LNCaP clone FGC (cell line): ENCODE results near the gene MICAL2.

Experiments used
- DNase-seq: peaks from one replicate; pipeline ENCODE4 v3.0.0-alpha.2; 2011; ENCODE audit warnings: low read depth
- H3K4me3 ChIP-seq: 2 replicates; pipeline ENCODE4 v1.5.1; 2011; ENCODE audit warnings: mild to moderate bottlenecking, low read depth, low read length, control low read depth
- TF ChIP-seq, protein P1 (sequence below): IDR thresholded peaks from 2 replicates; pipeline ENCODE4 v1.5.1; 2012; ENCODE audit warnings: mild to moderate bottlenecking; ENCODE audit not compliant: control insufficient read depth, insufficient read depth; ENCODE audit errors: extremely low read depth

MICAL2 gene

DNA sequence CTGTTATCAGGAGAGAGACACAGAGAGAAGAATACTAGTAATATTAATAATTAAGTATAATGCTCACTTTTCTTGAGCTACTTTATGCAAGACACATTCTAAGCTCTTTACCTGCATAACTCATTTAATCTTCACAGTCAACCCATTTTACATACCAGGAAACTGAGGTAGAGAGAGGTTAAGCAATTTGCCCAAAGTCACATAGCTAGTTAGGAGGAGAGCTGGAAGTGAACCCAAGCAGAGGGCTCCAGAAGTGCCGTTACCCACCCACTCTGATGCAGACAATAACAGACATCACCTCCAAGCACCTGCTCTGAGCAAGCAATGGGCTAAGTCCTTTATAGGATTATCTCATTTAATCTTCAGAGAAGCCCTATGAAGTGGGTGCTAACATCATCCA, 24.8 kb downstream of the MICAL2 start:
- H3K4me3 ChIP-seq = no peak overlapping the region
- DNase-seq = no peak
- TF ChIP-seq, protein P1, sequence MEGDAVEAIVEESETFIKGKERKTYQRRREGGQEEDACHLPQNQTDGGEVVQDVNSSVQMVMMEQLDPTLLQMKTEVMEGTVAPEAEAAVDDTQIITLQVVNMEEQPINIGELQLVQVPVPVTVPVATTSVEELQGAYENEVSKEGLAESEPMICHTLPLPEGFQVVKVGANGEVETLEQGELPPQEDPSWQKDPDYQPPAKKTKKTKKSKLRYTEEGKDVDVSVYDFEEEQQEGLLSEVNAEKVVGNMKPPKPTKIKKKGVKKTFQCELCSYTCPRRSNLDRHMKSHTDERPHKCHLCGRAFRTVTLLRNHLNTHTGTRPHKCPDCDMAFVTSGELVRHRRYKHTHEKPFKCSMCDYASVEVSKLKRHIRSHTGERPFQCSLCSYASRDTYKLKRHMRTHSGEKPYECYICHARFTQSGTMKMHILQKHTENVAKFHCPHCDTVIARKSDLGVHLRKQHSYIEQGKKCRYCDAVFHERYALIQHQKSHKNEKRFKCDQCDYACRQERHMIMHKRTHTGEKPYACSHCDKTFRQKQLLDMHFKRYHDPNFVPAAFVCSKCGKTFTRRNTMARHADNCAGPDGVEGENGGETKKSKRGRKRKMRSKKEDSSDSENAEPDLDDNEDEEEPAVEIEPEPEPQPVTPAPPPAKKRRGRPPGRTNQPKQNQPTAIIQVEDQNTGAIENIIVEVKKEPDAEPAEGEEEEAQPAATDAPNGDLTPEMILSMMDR = no peak

DNA sequence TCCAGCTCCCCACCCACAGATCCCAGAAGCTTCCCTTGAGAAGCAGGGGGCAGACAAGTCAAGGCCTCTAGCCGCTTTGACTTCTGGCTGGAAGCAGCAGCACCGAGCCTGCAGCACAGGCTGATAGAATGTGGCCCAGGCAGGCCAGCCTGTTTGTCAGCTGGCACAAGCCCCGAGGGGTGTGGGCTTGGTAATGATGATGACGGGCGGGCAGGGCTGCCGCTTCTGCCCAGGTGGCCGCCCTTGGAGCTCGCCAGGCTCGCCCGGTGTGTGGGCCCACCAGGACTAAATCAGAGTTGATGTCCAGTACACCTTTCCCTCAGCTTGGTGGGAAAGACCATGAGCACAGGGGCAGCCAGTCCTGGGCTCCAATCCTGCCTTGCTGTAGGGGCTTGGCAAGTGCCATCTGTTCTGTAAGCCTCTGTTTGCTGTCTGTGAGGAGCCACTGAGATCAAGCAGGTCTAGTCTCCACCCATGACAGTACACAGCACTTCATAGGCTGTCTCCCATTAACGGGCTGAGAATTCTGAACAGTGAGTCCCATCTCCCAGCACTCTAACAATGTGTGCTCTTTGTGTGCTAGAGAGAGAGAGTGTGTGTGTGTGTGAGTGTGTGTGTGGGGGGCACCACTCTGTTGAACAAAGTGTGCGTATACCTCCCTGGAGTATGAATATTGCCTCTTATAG, 26.8 kb downstream of the MICAL2 start:
- DNase-seq = peak; percentile 73
- TF ChIP-seq, protein P1 = no peak
- no peak overlapping the region for H3K4me3 ChIP-seq

DNA sequence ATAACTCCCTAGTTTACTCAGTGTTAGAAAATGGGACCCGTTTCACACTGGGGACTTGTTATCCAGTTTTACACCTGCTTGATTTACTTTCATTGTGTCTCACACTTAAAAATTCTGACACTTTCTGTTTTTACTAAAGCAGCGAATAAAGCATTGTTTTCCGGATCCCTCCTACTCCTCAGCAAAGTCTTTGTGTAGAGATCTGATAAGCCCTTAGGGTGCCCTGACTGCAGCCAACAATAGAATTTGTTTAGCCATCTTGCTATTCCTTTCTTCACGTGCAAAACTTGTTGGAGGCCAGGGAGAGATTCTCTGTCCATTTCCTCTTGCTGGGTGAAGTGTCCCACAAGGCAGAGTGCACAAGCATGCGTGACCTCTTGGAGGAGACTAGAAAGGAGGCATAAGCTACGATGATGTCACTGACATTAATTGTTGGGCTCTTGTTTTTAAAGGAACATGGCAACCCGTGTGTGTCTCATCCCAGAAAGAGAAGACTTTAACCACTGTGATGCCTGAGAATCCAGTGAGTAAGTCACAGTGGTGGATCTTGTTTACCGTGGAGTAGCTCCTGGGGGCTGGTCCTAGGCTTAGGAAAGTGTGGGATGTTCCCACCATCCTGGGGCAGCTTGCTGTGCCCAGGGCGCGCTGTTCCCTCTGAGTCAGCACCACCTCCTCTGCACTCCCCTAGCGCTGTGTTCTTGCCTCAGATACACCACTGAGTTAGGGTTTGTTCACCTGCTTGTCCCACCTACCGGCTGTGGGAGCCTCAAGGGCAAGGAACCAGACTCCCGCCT, 27.7 kb downstream of the MICAL2 start:
- H3K4me3 ChIP-seq = no peak overlapping the region
- TF ChIP-seq, protein P1 = no peak
- DNase-seq = no peak

DNA sequence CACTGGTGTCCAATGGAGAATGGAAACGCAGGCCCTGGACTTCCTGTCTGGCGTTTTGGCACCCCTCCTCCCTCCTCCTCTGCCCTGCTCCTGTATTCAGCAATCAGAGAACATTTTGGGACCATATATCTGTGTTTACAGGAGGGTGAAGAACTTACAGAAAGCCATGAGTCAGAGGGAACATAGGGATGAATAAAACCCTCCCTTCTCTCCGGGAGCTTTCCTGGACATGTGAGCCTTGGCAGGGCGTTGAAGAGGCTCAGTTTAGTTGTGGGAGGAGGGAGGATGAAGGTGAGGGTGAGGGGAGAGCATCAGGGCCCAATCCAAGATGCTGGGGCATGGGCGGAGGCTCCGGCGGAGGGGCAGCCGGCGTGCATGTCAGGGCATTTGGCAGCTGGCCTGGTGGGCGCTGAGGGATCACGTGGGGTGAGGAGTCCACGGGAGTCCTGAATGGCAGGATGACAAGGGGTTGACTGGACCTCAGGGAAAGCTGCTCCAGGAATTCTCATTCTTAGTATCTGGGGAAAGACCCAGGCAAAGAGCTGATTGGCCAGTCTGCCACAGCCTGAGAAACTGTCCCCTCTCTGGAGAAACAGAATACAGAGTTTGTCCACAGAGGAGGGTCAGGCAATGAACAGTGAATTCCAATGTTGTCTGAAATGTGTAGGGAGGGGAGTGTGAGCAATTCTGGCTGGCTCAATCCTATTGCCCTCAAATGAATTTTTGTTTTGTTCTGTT, 28.9 kb downstream of the MICAL2 start:
- no peak overlapping the region for H3K4me3 ChIP-seq
- TF ChIP-seq, protein P1 = no peak
- no peak for DNase-seq

DNA sequence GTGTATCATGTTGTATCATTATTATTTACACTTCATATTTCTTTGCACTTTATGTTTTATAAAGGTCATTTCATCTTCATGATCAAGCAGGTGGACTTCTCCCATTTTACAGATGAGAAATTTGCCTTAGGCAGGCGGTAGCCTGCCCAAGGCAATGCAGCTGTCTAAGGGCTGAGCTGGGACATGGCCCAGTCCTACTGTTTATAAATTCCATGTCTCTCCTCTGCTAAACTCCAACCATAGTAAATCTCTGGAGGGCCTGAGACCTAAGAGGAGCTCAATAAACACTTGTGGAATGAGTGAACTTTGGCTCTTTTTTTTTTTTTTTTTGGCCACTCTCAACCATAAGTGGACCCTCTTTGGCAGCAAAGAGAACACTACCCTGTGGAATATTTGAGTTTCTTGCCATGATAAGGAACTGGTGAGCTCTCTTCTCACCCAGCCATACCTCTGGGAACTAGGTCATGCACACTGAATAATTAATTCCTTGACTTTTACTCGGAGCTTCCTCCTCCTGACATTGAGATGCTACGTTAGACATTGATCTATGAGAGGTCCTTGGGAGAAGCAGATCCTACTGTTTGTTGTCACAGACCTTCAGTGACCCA, 29.9 kb downstream of the MICAL2 start:
- TF ChIP-seq, protein P1 = no peak
- H3K4me3 ChIP-seq = no peak overlapping the region
- no peak for DNase-seq

DNA sequence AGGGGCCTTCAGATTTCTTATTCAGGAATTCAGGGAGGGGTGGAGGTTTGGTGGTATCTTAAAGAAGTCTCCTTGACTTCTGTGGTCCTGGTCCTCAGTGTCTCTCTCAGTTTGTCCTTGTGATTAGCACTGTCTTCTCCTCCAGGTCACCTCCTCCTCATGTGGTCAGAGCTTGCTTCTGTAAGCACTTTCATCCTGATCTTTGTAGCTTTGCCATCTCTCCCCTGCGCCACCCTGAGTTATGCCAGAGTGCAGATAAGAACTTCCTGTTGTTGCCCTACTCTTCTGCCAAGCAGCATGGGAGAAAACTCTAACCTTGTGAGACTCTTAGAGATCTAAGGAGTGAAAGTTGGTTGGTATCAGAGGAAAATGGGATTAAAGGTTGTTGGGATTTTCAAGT, 30.9 kb downstream of the MICAL2 start:
- H3K4me3 ChIP-seq = no peak overlapping the region
- no peak for DNase-seq
- TF ChIP-seq, protein P1 = no peak
